ENCODE results near the gene TNFAIP8. TPM values are rescaled to one million over a fixed set of nuclear protein-coding genes. Genes with fewer than 3 reads are reported as not detected.

Gene TNFAIP8
- total RNA-seq, 1 experiment from 2014 or later: 8.0 TPM

GRCh38 chr5:119339965-119340364 is 15.9 kb upstream of the TNFAIP8 start:
- TF ChIP-seq REST (IDR thresholded peaks at IDR 0.05; ENCODE audit: insufficient read depth in 1 of 2, low read depth in 2 of 2, low read length in 1 of 2) (no peak), CTCF (IDR thresholded peaks at IDR 0.05) (no peak), SIN3A (IDR thresholded peaks at IDR 0.05; ENCODE audit: borderline replicate concordance, insufficient read depth, low read depth, low read length) (no peak), TCF7L2 (IDR thresholded peaks at IDR 0.05; ENCODE audit: low read depth, low read length) (no peak), POLR2AphosphoS5 (IDR thresholded peaks at IDR 0.05; ENCODE audit: low read depth, low read length) (no peak)
- in situ Hi-C loops (cut with HindIII; ENCODE audit: low pct_unique_long_range_greater_than_20kb, low sequenced_read_pairs): no loop called here
- POLR2A ChIA-PET: no interaction called here

GRCh38 chr5:119340597-119341218 is 15.1 kb upstream of the TNFAIP8 start:
- POLR2A ChIA-PET: interaction anchor here (0.6 kb wide), 1 partner anchor 84 kb away, joined by 4 read pairs; no protein-coding TSS in a partner anchor

More at GRCh38 chr5:119339965-119340364, 15.9 kb upstream of the TNFAIP8 start:
- Histone ChIP-seq H3K27ac (ENCODE audit: low read length) (no peak overlapping the region), H3K36me3 (ENCODE audit: control insufficient read depth, insufficient read depth, low read length) (no peaks in the 10 kb centered on the region), H3K4me1 (ENCODE audit: control insufficient read depth, insufficient read depth, low read length) (no peaks in the 10 kb centered on the region), H3K9me3 (ENCODE audit: control insufficient read depth, insufficient read depth, low read depth, low read length) (no peaks in the 10 kb centered on the region), H3K27me3 (ENCODE audit: control insufficient read depth, insufficient read depth, low read length) (no peaks in the 10 kb centered on the region), H3K4me3 (ENCODE audit: low read depth in 2 of 2, low read length in 2 of 2) (no peak overlapping the region)
- no TSS peak for BruUV-seq (replicated peaks)
- ATAC-seq (no peak), DNase-seq (ENCODE audit: low read depth, low spot score) (no peak)
- CTCF ChIA-PET: no interaction called here
- intact Hi-C loops (cut with micrococcal nuclease; ENCODE audit: unreplicated experiment): loop anchor here (10.0 kb wide), 1 partner anchor 315 kb away; no protein-coding TSS in a partner anchor

More at GRCh38 chr5:119340597-119341218, 15.1 kb upstream of the TNFAIP8 start:
- CTCF ChIA-PET: interaction anchor here (0.6 kb wide), 1 partner anchor 37 kb away, joined by 3 read pairs; no protein-coding TSS in a partner anchor
- no peak overlapping the region for H3K27ac ChIP-seq (ENCODE audit: low read length)
- no TSS peak for BruUV-seq (replicated peaks)
- in situ Hi-C loops (cut with HindIII; ENCODE audit: low pct_unique_long_range_greater_than_20kb, low sequenced_read_pairs): no loop called here
- no peak overlapping the region for H3K4me3 ChIP-seq (ENCODE audit: low read depth in 2 of 2, low read length in 2 of 2)
- no peak for ATAC-seq
- TF ChIP-seq REST (IDR thresholded peaks at IDR 0.05; ENCODE audit: insufficient read depth in 1 of 2, low read depth in 2 of 2, low read length in 1 of 2) (no peak), POLR2AphosphoS5 (IDR thresholded peaks at IDR 0.05; ENCODE audit: low read depth, low read length) (no peak), CTCF (IDR thresholded peaks at IDR 0.05) (no peak), SIN3A (IDR thresholded peaks at IDR 0.05; ENCODE audit: borderline replicate concordance, insufficient read depth, low read depth, low read length) (no peak), TCF7L2 (IDR thresholded peaks at IDR 0.05; ENCODE audit: low read depth, low read length) (no peak)
- intact Hi-C loops (cut with micrococcal nuclease; ENCODE audit: unreplicated experiment): no loop called here
- no peaks in the 10 kb centered on the region for H3K36me3 ChIP-seq (ENCODE audit: control insufficient read depth, insufficient read depth, low read length)
- no peak for DNase-seq (ENCODE audit: low read depth, low spot score)
- H3K9me3 ChIP-seq (ENCODE audit: control insufficient read depth, insufficient read depth, low read depth, low read length): no peaks in the 10 kb centered on the region
- H3K4me1 ChIP-seq (ENCODE audit: control insufficient read depth, insufficient read depth, low read length): no peaks in the 10 kb centered on the region
- no peaks in the 10 kb centered on the region for H3K27me3 ChIP-seq (ENCODE audit: control insufficient read depth, insufficient read depth, low read length)
